ENCODE data around the gene PTPRQ.

PTPRQ gene

DNA sequence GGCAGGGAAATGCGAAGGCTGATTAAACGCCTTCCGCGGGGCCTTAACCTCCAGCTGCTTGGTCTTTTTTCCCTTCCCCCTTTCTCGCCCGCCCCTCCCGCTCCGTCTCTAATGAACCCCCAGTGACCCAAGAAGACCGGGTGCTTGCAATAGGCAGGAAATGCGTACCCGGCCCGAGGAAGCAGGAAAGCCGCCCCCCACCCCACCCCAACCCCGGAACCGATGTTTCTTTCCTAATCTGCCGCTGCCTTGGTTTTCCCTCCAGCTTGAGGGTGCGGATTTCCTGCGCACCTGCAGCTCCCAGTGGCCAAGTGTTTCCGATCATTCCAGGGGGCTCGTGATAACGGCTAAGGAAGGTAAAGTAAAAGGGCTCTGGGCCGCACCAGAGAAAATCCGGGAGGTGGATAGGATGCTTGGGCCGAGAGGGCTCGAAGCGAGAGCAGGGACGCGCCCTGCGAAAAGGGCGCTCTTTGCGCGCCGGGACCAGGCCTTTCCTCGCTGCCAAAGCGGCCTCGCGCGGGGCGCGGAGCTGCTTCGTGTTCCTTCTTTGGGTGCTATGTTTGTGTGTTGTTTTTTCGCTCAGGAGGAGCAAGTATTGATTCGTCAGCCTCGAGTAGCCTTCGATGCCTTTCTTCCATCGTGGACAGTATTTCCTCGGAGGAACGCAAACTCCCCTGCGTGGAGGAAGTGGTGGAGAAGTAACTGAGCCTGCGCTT is 264.4 kb downstream of the PTPRQ start:
- TF ChIP-seq, protein P1, sequence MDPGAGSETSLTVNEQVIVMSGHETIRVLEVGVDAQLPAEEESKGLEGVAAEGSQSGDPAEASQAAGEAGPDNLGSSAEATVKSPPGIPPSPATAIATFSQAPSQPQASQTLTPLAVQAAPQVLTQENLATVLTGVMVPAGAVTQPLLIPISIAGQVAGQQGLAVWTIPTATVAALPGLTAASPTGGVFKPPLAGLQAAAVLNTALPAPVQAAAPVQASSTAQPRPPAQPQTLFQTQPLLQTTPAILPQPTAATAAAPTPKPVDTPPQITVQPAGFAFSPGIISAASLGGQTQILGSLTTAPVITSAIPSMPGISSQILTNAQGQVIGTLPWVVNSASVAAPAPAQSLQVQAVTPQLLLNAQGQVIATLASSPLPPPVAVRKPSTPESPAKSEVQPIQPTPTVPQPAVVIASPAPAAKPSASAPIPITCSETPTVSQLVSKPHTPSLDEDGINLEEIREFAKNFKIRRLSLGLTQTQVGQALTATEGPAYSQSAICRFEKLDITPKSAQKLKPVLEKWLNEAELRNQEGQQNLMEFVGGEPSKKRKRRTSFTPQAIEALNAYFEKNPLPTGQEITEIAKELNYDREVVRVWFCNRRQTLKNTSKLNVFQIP (CRISPR knock-in tag; IDR thresholded peaks at IDR 0.05; ENCODE audit: borderline replicate concordance, low read depth) = no peak
- TF ChIP-seq ZC3H10 (CRISPR knock-in tag; IDR thresholded peaks at IDR 0.05) (no peak), SNAI2 (CRISPR knock-in tag; IDR thresholded peaks at IDR 0.05) (no peak), ZNF8 (CRISPR knock-in tag; IDR thresholded peaks at IDR 0.05) (no peak), ZFP30 (CRISPR knock-in tag; IDR thresholded peaks at IDR 0.05) (no peak), ZFP3 (CRISPR knock-in tag; IDR thresholded peaks at IDR 0.05) (no peak), ZNF565 (CRISPR knock-in tag; conservative IDR thresholded peaks at IDR 0.05; ENCODE audit: low read depth) (no peak), TSHZ2 (CRISPR knock-in tag; IDR thresholded peaks at IDR 0.05) (no peak), ZNF70 (CRISPR knock-in tag; IDR thresholded peaks at IDR 0.05) (no peak), ESRRG (CRISPR knock-in tag; IDR thresholded peaks at IDR 0.05) (no peak), PPARA (CRISPR knock-in tag; IDR thresholded peaks at IDR 0.05; ENCODE audit: borderline replicate concordance) (no peak), ISL1 (CRISPR knock-in tag; IDR thresholded peaks at IDR 0.05) (no peak), OSR1 (CRISPR knock-in tag; IDR thresholded peaks at IDR 0.05) (no peak), RARB (CRISPR knock-in tag; IDR thresholded peaks at IDR 0.05) (no peak), ARNTL (CRISPR knock-in tag; IDR thresholded peaks at IDR 0.05; ENCODE audit: borderline replicate concordance, low read depth) (no peak), GLIS3 (CRISPR knock-in tag; IDR thresholded peaks at IDR 0.05) (no peak)
- TF ChIP-seq, protein P2, sequence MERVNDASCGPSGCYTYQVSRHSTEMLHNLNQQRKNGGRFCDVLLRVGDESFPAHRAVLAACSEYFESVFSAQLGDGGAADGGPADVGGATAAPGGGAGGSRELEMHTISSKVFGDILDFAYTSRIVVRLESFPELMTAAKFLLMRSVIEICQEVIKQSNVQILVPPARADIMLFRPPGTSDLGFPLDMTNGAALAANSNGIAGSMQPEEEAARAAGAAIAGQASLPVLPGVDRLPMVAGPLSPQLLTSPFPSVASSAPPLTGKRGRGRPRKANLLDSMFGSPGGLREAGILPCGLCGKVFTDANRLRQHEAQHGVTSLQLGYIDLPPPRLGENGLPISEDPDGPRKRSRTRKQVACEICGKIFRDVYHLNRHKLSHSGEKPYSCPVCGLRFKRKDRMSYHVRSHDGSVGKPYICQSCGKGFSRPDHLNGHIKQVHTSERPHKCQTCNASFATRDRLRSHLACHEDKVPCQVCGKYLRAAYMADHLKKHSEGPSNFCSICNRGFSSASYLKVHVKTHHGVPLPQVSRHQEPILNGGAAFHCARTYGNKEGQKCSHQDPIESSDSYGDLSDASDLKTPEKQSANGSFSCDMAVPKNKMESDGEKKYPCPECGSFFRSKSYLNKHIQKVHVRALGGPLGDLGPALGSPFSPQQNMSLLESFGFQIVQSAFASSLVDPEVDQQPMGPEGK (CRISPR knock-in tag; IDR thresholded peaks at IDR 0.05; ENCODE audit: borderline replicate concordance) = no peak
- TF ChIP-seq, protein P3, sequence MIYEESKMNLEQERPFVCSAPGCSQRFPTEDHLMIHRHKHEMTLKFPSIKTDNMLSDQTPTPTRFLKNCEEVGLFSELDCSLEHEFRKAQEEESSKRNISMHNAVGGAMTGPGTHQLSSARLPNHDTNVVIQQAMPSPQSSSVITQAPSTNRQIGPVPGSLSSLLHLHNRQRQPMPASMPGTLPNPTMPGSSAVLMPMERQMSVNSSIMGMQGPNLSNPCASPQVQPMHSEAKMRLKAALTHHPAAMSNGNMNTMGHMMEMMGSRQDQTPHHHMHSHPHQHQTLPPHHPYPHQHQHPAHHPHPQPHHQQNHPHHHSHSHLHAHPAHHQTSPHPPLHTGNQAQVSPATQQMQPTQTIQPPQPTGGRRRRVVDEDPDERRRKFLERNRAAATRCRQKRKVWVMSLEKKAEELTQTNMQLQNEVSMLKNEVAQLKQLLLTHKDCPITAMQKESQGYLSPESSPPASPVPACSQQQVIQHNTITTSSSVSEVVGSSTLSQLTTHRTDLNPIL (CRISPR knock-in tag; IDR thresholded peaks at IDR 0.05; ENCODE audit: low read depth) = no peak
- no peak for ATAC-seq

GRCh38 chr12:80708975-80709328 is 264.9 kb downstream of the PTPRQ start:
- TF ChIP-seq, protein P2 (CRISPR knock-in tag; IDR thresholded peaks at IDR 0.05; ENCODE audit: borderline replicate concordance) = no peak
- no peak for TF ChIP-seq TOX (CRISPR knock-in tag; IDR thresholded peaks at IDR 0.05; ENCODE audit: borderline replicate concordance)
- no peak for TF ChIP-seq CSDC2 (CRISPR knock-in tag; IDR thresholded peaks at IDR 0.05)
- no peak for TF ChIP-seq SNAI2 (CRISPR knock-in tag; IDR thresholded peaks at IDR 0.05)
- no peak for ATAC-seq
